ENCODE data around the gene MRPS23. TPM values are rescaled to one million over a fixed set of nuclear protein-coding genes. Genes with fewer than 3 reads are reported as not detected.
A peak's percentile ranks its signal among the peaks of the same experiment; 100 is the strongest.

Gene MRPS23
- polyA plus RNA-seq, 2 of the 4 experiments (the other 2 are of a cell fraction) = 110 to 153 TPM

GRCh38 chr17:57856792-57857620 is 7.2 kb upstream of the MRPS23 start:
- POLR2A ChIA-PET = interaction anchor here (0.6 to 4.6 kb wide), 3 partner anchors 132 to 150 kb away, joined by 3 to 44 read pairs (median 4); no protein-coding TSS in a partner anchor
- DNase-seq (ENCODE audit: low read depth in 1 of 2, low spot score in 1 of 2) (no peak), ATAC-seq (no peak), FAIRE-seq (no peak)
- Histone ChIP-seq H3K4me3 (no peak overlapping the region), H3K4me1 (peaks cover 65% of the 10 kb centered on the region), H3K27ac (peak overlapping the region; percentile 92 to 95; a peak in 4 of 6 replicates), H3K9me3 (no peaks in the 10 kb centered on the region), H3K4me2 (no peak overlapping the region)
- CTCF ChIA-PET = interaction anchor here (0.8 to 48.7 kb wide), 29 partner anchors 6 to 736 kb away, joined by 3 to 1377 read pairs (median 8); partner anchors contain the start of genes CUEDC1, MRPS23, SRSF1 and VEZF1
- 89% methylated on average over 10 of the region's 10 CpGs for WGBS (ENCODE audit: missing lambda C conversion rate)
- no peak for TF ChIP-seq ESRRA (IDR thresholded peaks at IDR 0.05; ENCODE audit: borderline replicate concordance, low read length)
- no peak for TF ChIP-seq HOXB13 (CRISPR knock-in tag; IDR thresholded peaks at IDR 0.05; ENCODE audit: low read depth)
- TF ChIP-seq E2F6 (IDR thresholded peaks at IDR 0.05; ENCODE audit: borderline replicate concordance, low read depth) = no peak
- TF ChIP-seq EHMT2 (IDR thresholded peaks at IDR 0.05; ENCODE audit: low read depth) = no peak
- no peak for TF ChIP-seq MAX (IDR thresholded peaks at IDR 0.05)
- no peak for TF ChIP-seq EP300 (IDR thresholded peaks at IDR 0.05)
- no peak for TF ChIP-seq FOSL2 (IDR thresholded peaks at IDR 0.05)
- TF ChIP-seq FOSL2 (CRISPR knock-in tag; IDR thresholded peaks at IDR 0.05) = no peak
- TF ChIP-seq ZSCAN20 (CRISPR knock-in tag; IDR thresholded peaks at IDR 0.05) = no peak
- no peak for TF ChIP-seq MYC (IDR thresholded peaks at IDR 0.05; ENCODE audit: borderline replicate concordance, low read length)
- no peak for TF ChIP-seq EHF (CRISPR knock-in tag; IDR thresholded peaks at IDR 0.05)
- TF ChIP-seq FOSB (CRISPR knock-in tag; IDR thresholded peaks at IDR 0.05) = no peak
- no peak for TF ChIP-seq MAFK (IDR thresholded peaks at IDR 0.05; ENCODE audit: partially characterized antibody)
- TF ChIP-seq MAZ (IDR thresholded peaks at IDR 0.05; ENCODE audit: borderline replicate concordance, low read depth, low read length) = no peak
- TF ChIP-seq PHF8 (IDR thresholded peaks at IDR 0.05; ENCODE audit: borderline replicate concordance, low read depth) = no peak
- no peak for TF ChIP-seq HOXB5 (CRISPR knock-in tag; IDR thresholded peaks at IDR 0.05)

GRCh38 chr17:57855391-57856035 is 5.7 kb upstream of the MRPS23 start:
- CTCF ChIA-PET = interaction anchor here (1.0 to 48.7 kb wide), 14 partner anchors 5 to 257 kb away, joined by 3 to 1377 read pairs (median 63); partner anchors contain the start of genes CUEDC1, SRSF1 and VEZF1
- no peak for DNase-seq (ENCODE audit: low read depth in 1 of 2, low spot score in 1 of 2)
- no peak for FAIRE-seq
- no peak overlapping the region for H3K4me2 ChIP-seq
- peaks cover 63% of the 10 kb centered on the region for H3K4me1 ChIP-seq
- H3K9me3 ChIP-seq = no peaks in the 10 kb centered on the region
- peak overlapping the region in 1 of 2 experiments; percentile 92; a peak in 3 of 6 replicates for H3K27ac ChIP-seq
- TF ChIP-seq HES2 (IDR thresholded peaks at IDR 0.05) (no peak), KDM5A (IDR thresholded peaks at IDR 0.05) (no peak), ELK1 (IDR thresholded peaks at IDR 0.05; ENCODE audit: low read depth, low read length) (no peak), HOXA7 (CRISPR knock-in tag; IDR thresholded peaks at IDR 0.05) (no peak), SMC3 (IDR thresholded peaks at IDR 0.05) (no peak), CBX2 (IDR thresholded peaks at IDR 0.05; ENCODE audit: borderline replicate concordance, low read depth) (no peak), HEYL (CRISPR knock-in tag; IDR thresholded peaks at IDR 0.05) (no peak), KDM1A (IDR thresholded peaks at IDR 0.05; ENCODE audit: low read depth) (no peak), POLR2A (IDR thresholded peaks at IDR 0.05; ENCODE audit: low read length) (no peak), BCL3 (IDR thresholded peaks at IDR 0.05) (no peak), ZFP36 (IDR thresholded peaks at IDR 0.05; ENCODE audit: borderline replicate concordance, partially characterized antibody) (no peak), ZSCAN20 (CRISPR knock-in tag; IDR thresholded peaks at IDR 0.05) (no peak), ZC3H11A (IDR thresholded peaks at IDR 0.05) (no peak), JUNB (IDR thresholded peaks at IDR 0.05) (no peak), HOXB13 (CRISPR knock-in tag; IDR thresholded peaks at IDR 0.05; ENCODE audit: low read depth) (no peak), CHD4 (IDR thresholded peaks at IDR 0.05; ENCODE audit: borderline replicate concordance) (no peak), MAZ (IDR thresholded peaks at IDR 0.05; ENCODE audit: borderline replicate concordance, low read depth, low read length) (no peak), PHF8 (IDR thresholded peaks at IDR 0.05; ENCODE audit: borderline replicate concordance, low read depth) (no peak)
- no peak for ATAC-seq
- WGBS (ENCODE audit: missing lambda C conversion rate) = 86% methylated on average over 6 of the region's 6 CpGs
- no peak overlapping the region for H3K4me3 ChIP-seq
- POLR2A ChIA-PET = interaction anchor here (0.6 to 1.4 kb wide), 3 partner anchors 134 to 146 kb away, joined by 3 to 7 read pairs (median 4); no protein-coding TSS in a partner anchor

Data from A549 (cell line).